HEK293T (cell line): ENCODE data around the gene CLIC3.

Experiments
- CTCF ChIA-PET: fragments of 350-600 bp; formaldehyde crosslinking; extraction: SDS; loops from one replicate; lab custom pipeline; 2021; ENCODE audit warnings: antibody characterized with exemption, inconsistent platforms; lab: Yijun Ruan, JAX
- POLR2A ChIA-PET: fragments of 350-600 bp; formaldehyde crosslinking; extraction: SDS; loops from one replicate; lab custom pipeline; 2020; ENCODE audit warnings: antibody characterized with exemption, inconsistent platforms; lab: Yijun Ruan, JAX
- DNase-seq: peaks from one replicate; pipeline ENCODE4 v3.0.0; 2012; ENCODE audit warnings: mixed read lengths; ENCODE audit errors: extremely low spot score
- ARNT ChIP-seq: fragments of 450-650 bp; IDR thresholded peaks from 2 replicates; pipeline ENCODE4 v1.6.1; 2017; ENCODE audit warnings: mild to moderate bottlenecking
- BHLHE40 ChIP-seq: fragments of 450-650 bp; IDR thresholded peaks from 2 replicates; pipeline ENCODE4 v1.6.1; 2016; ENCODE audit warnings: mild to moderate bottlenecking, moderate library complexity, borderline replicate concordance
- CTBP1 ChIP-seq: fragments of 450-650 bp; IDR thresholded peaks from 2 replicates; pipeline ENCODE4 v1.6.1; 2016; ENCODE audit warnings: borderline replicate concordance
- ELF4 ChIP-seq: fragments of 450-650 bp; IDR thresholded peaks from 2 replicates; pipeline ENCODE4 v1.6.1; 2017; ENCODE audit warnings: antibody characterized with exemption
- FOXA1 ChIP-seq: fragments of 450-650 bp; IDR thresholded peaks from 2 replicates; pipeline ENCODE4 v1.6.1; 2016; ENCODE audit warnings: mild to moderate bottlenecking
- FOXK2 ChIP-seq: fragments of 450-650 bp; IDR thresholded peaks from 2 replicates; pipeline ENCODE4 v1.6.1; 2016; ENCODE audit warnings: mild to moderate bottlenecking
- FOXM1 ChIP-seq: fragments of 450-650 bp; IDR thresholded peaks from 2 replicates; pipeline ENCODE4 v1.6.1; 2017; ENCODE audit warnings: mild to moderate bottlenecking, borderline replicate concordance
- HDGF ChIP-seq: fragments of 450-650 bp; IDR thresholded peaks from 2 replicates; pipeline ENCODE4 v1.6.1; 2017; ENCODE audit warnings: antibody characterized with exemption, borderline replicate concordance
- L3MBTL2 ChIP-seq: fragments of 450-650 bp; conservative IDR thresholded peaks from 2 replicates; pipeline ENCODE4 v1.6.1; 2016; ENCODE audit warnings: mild to moderate bottlenecking
- LEF1 ChIP-seq: fragments of 450-650 bp; IDR thresholded peaks from 2 replicates; pipeline ENCODE4 v1.6.1; 2017; ENCODE audit warnings: mild to moderate bottlenecking, borderline replicate concordance
- NFRKB ChIP-seq: fragments of 450-650 bp; IDR thresholded peaks from 2 replicates; pipeline ENCODE4 v1.6.1; 2016; ENCODE audit warnings: mild to moderate bottlenecking, moderate library complexity
- PKNOX1 ChIP-seq: fragments of 450-650 bp; IDR thresholded peaks from 2 replicates; pipeline ENCODE4 v1.6.1; 2016
- SP1 ChIP-seq: fragments of 450-650 bp; IDR thresholded peaks from 2 replicates; pipeline ENCODE4 v1.6.1; 2017
- SUZ12 ChIP-seq: fragments of 450-650 bp; IDR thresholded peaks from 2 replicates; pipeline ENCODE4 v1.6.1; 2016; ENCODE audit warnings: mild to moderate bottlenecking
- TARDBP ChIP-seq: fragments of 450-650 bp; IDR thresholded peaks from 2 replicates; pipeline ENCODE4 v1.6.1; 2016
- ZNF384 ChIP-seq: fragments of 450-650 bp; IDR thresholded peaks from 2 replicates; pipeline ENCODE4 v1.6.1; 2016

Gene CLIC3

GRCh38 chr9:137026384-137026783, 30.0 kb upstream of the CLIC3 start:
- ChIA-PET POLR2A (interaction anchor here (1.0 to 1.7 kb wide), 2 partner anchors 34 to 104 kb away, joined by 8 read pairs; partner anchors contain the start of gene PAXX), CTCF (no interaction called here)
- TF ChIP-seq FOXM1 (no peak), CTBP1 (no peak), ARNT (no peak), FOXA1 (no peak), FOXK2 (no peak), PKNOX1 (no peak), L3MBTL2 (no peak), ELF4 (no peak), SUZ12 (no peak), TARDBP (no peak), NFRKB (no peak), HDGF (no peak), BHLHE40 (no peak), LEF1 (no peak), ZNF384 (no peak)
- no peak for DNase-seq

GRCh38 chr9:137025517-137025966, 29.2 kb upstream of the CLIC3 start:
- ChIA-PET CTCF (no interaction called here), POLR2A (interaction anchor here (1.0 kb wide), 1 partner anchor 215 kb away, joined by 3 read pairs; no protein-coding TSS in a partner anchor)
- TF ChIP-seq L3MBTL2 (no peak), TARDBP (no peak), NFRKB (no peak), FOXK2 (no peak), BHLHE40 (no peak), FOXM1 (no peak), ARNT (no peak), ELF4 (no peak), SUZ12 (no peak), PKNOX1 (no peak), ZNF384 (no peak), LEF1 (no peak), CTBP1 (no peak), FOXA1 (no peak)
- DNase-seq, result no peak

GRCh38 chr9:137023583-137023991, 27.2 kb upstream of the CLIC3 start:
- no peak for DNase-seq
- POLR2A ChIA-PET, result interaction anchor here (1.4 kb wide), 1 partner anchor 73 kb away, joined by 3 read pairs; no protein-coding TSS in a partner anchor
- CTCF ChIA-PET, result interaction anchor here (1.9 kb wide), 1 partner anchor 76 kb away, joined by 5 read pairs; no protein-coding TSS in a partner anchor
- TF ChIP-seq ARNT (no peak), ELF4 (no peak), HDGF (no peak), PKNOX1 (no peak), CTBP1 (no peak), FOXM1 (no peak), FOXK2 (no peak), SP1 (no peak), TARDBP (no peak), LEF1 (no peak), SUZ12 (no peak), FOXA1 (no peak), BHLHE40 (no peak), ZNF384 (no peak), NFRKB (no peak), L3MBTL2 (no peak)

GRCh38 chr9:137023157-137023556, 26.8 kb upstream of the CLIC3 start:
- CTCF ChIA-PET, result interaction anchor here (1.2 to 1.9 kb wide), 2 partner anchors 12 to 75 kb away, joined by 5 read pairs; no protein-coding TSS in a partner anchor
- POLR2A ChIA-PET, result interaction anchor here (1.2 to 1.4 kb wide), 2 partner anchors 30 to 72 kb away, joined by 3 read pairs; no protein-coding TSS in a partner anchor
- DNase-seq, result no peak
- TF ChIP-seq ARNT, result no peak
- TF ChIP-seq SUZ12, result no peak
- no peak for TF ChIP-seq FOXA1

- ChIA-PET POLR2A (interaction anchor here (1.2 to 1.4 kb wide), 2 partner anchors 30 to 72 kb away, joined by 3 read pairs; no protein-coding TSS in a partner anchor), CTCF (interaction anchor here (1.2 to 1.9 kb wide), 2 partner anchors 13 to 75 kb away, joined by 5 read pairs; no protein-coding TSS in a partner anchor)
- TF ChIP-seq FOXK2 (no peak), NFRKB (no peak), HDGF (no peak), ARNT (no peak), LEF1 (no peak), FOXA1 (no peak), CTBP1 (no peak), FOXM1 (no peak), BHLHE40 (no peak), ZNF384 (no peak), ELF4 (no peak), L3MBTL2 (no peak)
These were observed 26.3 kb upstream of the CLIC3 start for GRCh38 chr9:137022662-137023008.

More at GRCh38 chr9:137022662-137023008, 26.3 kb upstream of the CLIC3 start:
- no peak for DNase-seq
